HepG2 (cell line): ENCODE data around the gene CDKL5. TPM values are rescaled to one million over a fixed set of nuclear protein-coding genes. Genes with fewer than 3 reads are reported as not detected.

ENCODE experiments used
- ATAC-seq: fragments of 200-7000 bp; cut with Tn5 transposase; 3 replicates; pipeline ENCODE4 v1.9.1; 2020; ENCODE audit warnings: mild to moderate bottlenecking, moderate library complexity
- BruUV-seq: library from RNA; stranded (reverse); fragments of 400-500 nt; replicated peaks from 2 replicates; lab custom pipeline; 2021; lab: Mats Ljungman, UMichigan
- CTCF ChIA-PET: fragments of 300-600 bp; formaldehyde crosslinking; extraction: SDS; loops from one replicate; lab custom pipeline; 2021; ENCODE audit warnings: low total read pairs, inconsistent platforms, low intra/inter-chr PET ratio; lab: Yijun Ruan, JAX
- POLR2A ChIA-PET: fragments of 350-600 bp; sonication (Branson Sonifier 250); formaldehyde crosslinking; loops from one replicate; lab custom pipeline; 2020; ENCODE audit warnings: antibody characterized with exemption, inconsistent platforms; lab: Yijun Ruan, JAX
- DNase-seq: peaks from one replicate; pipeline ENCODE4 v3.0.0-alpha.2; 2015; ENCODE audit warnings: low spot score
- FAIRE-seq: peaks from 3 replicates; lab custom pipeline; 2011; peaks lifted over from hg19 to GRCh38; lab: Jason Lieb, UNC
- H2AFZ ChIP-seq: one replicate; pipeline ENCODE4 v1.6.1; 2011; ENCODE audit warnings: low read length, inconsistent platforms
- H3K27ac ChIP-seq: fragments of 300-600 bp; 3 replicates; pipeline ENCODE4 v1.8.0; 2011; ENCODE audit warnings: mixed run types, mild to moderate bottlenecking, mixed read lengths, low read length, inconsistent platforms; ENCODE audit not compliant: insufficient read depth; ENCODE audit errors: extremely low read length
- H3K27me3 ChIP-seq, 2 experiments: fragments of 200-600 bp in 1 of 2; 2 replicates in 1 of 2; 3 replicates in 1 of 2; pipeline versions ENCODE4 v1.6.0 to v1.8.0; 2011; ENCODE audit warnings: low read length in 2 of 2, mild to moderate bottlenecking in 2 of 2, moderate library complexity in 2 of 2, inconsistent platforms in 1 of 2; ENCODE audit not compliant: insufficient read depth in 2 of 2, control insufficient read depth in 1 of 2
- H3K36me3 ChIP-seq, 2 experiments: fragments of 200-600 bp in 1 of 2; replicated peaks in 1 of 2; 2 replicates in 1 of 2; 3 replicates in 1 of 2; pipeline versions ENCODE4 v1.5.1 to v1.8.0; 2011; ENCODE audit warnings: low read length in 2 of 2, inconsistent platforms in 1 of 2; ENCODE audit not compliant: insufficient read depth in 2 of 2, control insufficient read depth in 1 of 2
- H3K4me1 ChIP-seq: 2 replicates; pipeline ENCODE4 v1.5.1; 2012; ENCODE audit warnings: low read length, inconsistent platforms; ENCODE audit not compliant: insufficient read depth
- H3K4me2 ChIP-seq: 2 replicates; pipeline ENCODE4 v1.6.0; 2011; ENCODE audit warnings: low read depth, low read length, inconsistent platforms
- H3K4me3 ChIP-seq, 3 experiments: fragments of 200-600 bp in 1 of 3; sonication (generic), shearing (Covaris generic) in 1 of 3; replicated peaks in 1 of 3; 2 replicates each; pipeline ENCODE4 v1.5.1; 2011 to 2016; ENCODE audit warnings: low read length in 3 of 3, inconsistent platforms in 2 of 3, low read depth in 2 of 3, mild to moderate bottlenecking in 2 of 3, control low read depth in 1 of 3, mixed read lengths in 1 of 3; ENCODE audit not compliant: insufficient read depth in 1 of 3
- H3K79me2 ChIP-seq: one replicate; pipeline ENCODE4 v1.6.1; 2011; ENCODE audit warnings: low read length, inconsistent platforms; ENCODE audit not compliant: insufficient read depth
- H3K9ac ChIP-seq: 2 replicates; pipeline ENCODE4 v1.6.0; 2011; ENCODE audit warnings: mild to moderate bottlenecking, low read depth, low read length, inconsistent platforms; ENCODE audit not compliant: insufficient read depth
- H3K9me3 ChIP-seq: 2 replicates; pipeline ENCODE4 v1.5.1; 2012; ENCODE audit warnings: mild to moderate bottlenecking, low read length
- H4K20me1 ChIP-seq: 2 replicates; pipeline ENCODE4 v1.6.0; 2011; ENCODE audit warnings: inconsistent platforms, mild to moderate bottlenecking, low read length, moderate library complexity; ENCODE audit not compliant: insufficient read depth
- PAWR ChIP-seq: sonication (generic); formaldehyde crosslinking; IDR thresholded peaks from 2 replicates; pipeline ENCODE4 v1.4.0; 2020; ENCODE audit warnings: missing genetic modification reagents, mild to moderate bottlenecking, borderline replicate concordance
- SATB2 ChIP-seq: sonication (generic); formaldehyde crosslinking; IDR thresholded peaks from 2 replicates; pipeline ENCODE4 v1.5.0; 2020; ENCODE audit warnings: missing genetic modification reagents
- ZSCAN21 ChIP-seq: sonication (generic); formaldehyde crosslinking; IDR thresholded peaks from 2 replicates; pipeline ENCODE4 v1.8.0; 2022; ENCODE audit warnings: mild to moderate bottlenecking, missing genetic modification reagents, moderate library complexity, borderline replicate concordance
- WGBS: methylation state at CpG from one replicate; pipeline ENCODE4 v1.1.6; 2017; ENCODE audit warnings: low lambda C conversion rate; 5-methylcytosine and 5-hydroxymethylcytosine counted together
- in situ Hi-C: cut with HindIII; loops from 2 replicates; pipeline ENCODE4 v1.10.0; 2017; ENCODE audit warnings: low pct_unique_long_range_greater_than_20kb; ENCODE audit not compliant: extremely low pct_ligation_motif_present
- intact Hi-C: fragments of 100-400 bp; cut with micrococcal nuclease; formaldehyde crosslinking; loops from one replicate; pipeline ENCODE4 v1.10.0; 2022; ENCODE audit not compliant: unreplicated experiment
- polyA plus RNA-seq, 8 experiments: library from polyadenylated mRNA; depleted of rRNA in 3 of 8; stranded (reverse) in 7 of 8; unstranded in 1 of 8; fragments of >200 nt; fragmentation: Illumina TruSeq in 4 of 8; extraction: Trizol in 4 of 8; gene quantifications; 2 replicates each; pipeline versions ENCODE4 v1.2.1 to v1.2.3, GENCODE V29; 2011 to 2016; ENCODE audit warnings: low read depth in 4 of 8, missing spikeins in 1 of 8, mixed read lengths in 1 of 8; ENCODE audit not compliant: insufficient read depth in 1 of 8
- total RNA-seq, 5 experiments: library from RNA; depleted of rRNA; stranded (reverse); fragments of >200 nt; fragmentation: Illumina TruSeq; extraction: Trizol; gene quantifications; 2 replicates each; pipeline ENCODE4 v1.2.3, GENCODE V29; 2016; ENCODE audit warnings: low read depth in 1 of 5
- TF ChIP-seq, protein P1 (sequence below): sonication (generic); formaldehyde crosslinking; conservative IDR thresholded peaks from 2 replicates; pipeline ENCODE4 v1.4.0; 2020; ENCODE audit warnings: missing genetic modification reagents
- TF ChIP-seq, protein P2 (sequence below): sonication (generic); formaldehyde crosslinking; IDR thresholded peaks from 2 replicates; pipeline ENCODE4 v1.5.0; 2020; ENCODE audit warnings: mild to moderate bottlenecking, missing genetic modification reagents

CDKL5 gene
- total and polyA plus RNA-seq, 2 of the 13 experiments (the other 11 are each of a cell fraction or from before 2014, with no cell fraction given), result 2.8 to 7.0 TPM

DNA sequence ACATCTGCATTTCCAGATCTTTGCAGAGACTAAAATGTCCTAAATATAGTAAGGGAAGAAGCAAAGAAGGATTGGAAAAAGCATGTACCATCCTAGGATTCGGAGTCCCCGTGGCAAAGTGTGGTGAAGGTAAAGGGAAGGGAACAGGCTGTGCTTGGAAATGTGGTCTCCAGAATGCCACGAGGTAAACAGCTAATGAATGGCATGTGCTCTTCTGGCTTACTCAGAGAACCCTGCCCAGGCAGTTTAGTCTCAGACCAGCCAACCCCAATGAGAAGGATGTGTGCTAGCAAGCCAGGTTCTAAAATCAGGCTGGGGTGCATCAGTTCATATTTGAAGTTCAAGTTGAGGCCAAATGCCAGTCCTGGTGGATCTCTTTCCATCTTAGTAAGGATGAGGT is 133.4 kb downstream of the CDKL5 start:
- TF ChIP-seq, protein P1, sequence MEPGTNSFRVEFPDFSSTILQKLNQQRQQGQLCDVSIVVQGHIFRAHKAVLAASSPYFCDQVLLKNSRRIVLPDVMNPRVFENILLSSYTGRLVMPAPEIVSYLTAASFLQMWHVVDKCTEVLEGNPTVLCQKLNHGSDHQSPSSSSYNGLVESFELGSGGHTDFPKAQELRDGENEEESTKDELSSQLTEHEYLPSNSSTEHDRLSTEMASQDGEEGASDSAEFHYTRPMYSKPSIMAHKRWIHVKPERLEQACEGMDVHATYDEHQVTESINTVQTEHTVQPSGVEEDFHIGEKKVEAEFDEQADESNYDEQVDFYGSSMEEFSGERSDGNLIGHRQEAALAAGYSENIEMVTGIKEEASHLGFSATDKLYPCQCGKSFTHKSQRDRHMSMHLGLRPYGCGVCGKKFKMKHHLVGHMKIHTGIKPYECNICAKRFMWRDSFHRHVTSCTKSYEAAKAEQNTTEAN (CRISPR knock-in tag), result no peak
- TF ChIP-seq SATB2 (CRISPR knock-in tag) (no peak), PAWR (CRISPR knock-in tag) (no peak), ZSCAN21 (no peak)
- TF ChIP-seq, protein P2, sequence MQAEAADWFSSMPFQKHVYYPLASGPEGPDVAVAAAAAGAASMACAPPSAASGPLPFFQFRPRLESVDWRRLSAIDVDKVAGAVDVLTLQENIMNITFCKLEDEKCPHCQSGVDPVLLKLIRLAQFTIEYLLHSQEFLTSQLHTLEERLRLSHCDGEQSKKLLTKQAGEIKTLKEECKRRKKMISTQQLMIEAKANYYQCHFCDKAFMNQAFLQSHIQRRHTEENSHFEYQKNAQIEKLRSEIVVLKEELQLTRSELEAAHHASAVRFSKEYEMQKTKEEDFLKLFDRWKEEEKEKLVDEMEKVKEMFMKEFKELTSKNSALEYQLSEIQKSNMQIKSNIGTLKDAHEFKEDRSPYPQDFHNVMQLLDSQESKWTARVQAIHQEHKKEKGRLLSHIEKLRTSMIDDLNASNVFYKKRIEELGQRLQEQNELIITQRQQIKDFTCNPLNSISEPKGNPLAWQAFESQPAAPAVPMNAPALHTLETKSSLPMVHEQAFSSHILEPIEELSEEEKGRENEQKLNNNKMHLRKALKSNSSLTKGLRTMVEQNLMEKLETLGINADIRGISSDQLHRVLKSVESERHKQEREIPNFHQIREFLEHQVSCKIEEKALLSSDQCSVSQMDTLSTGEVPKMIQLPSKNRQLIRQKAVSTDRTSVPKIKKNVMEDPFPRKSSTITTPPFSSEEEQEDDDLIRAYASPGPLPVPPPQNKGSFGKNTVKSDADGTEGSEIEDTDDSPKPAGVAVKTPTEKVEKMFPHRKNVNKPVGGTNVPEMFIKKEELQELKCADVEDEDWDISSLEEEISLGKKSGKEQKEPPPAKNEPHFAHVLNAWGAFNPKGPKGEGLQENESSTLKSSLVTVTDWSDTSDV (CRISPR knock-in tag), result no peak
- Histone ChIP-seq H3K27me3 (no peaks in the 10 kb centered on the region), H3K27ac (no peak overlapping the region), H2AFZ (no peak overlapping the region), H3K4me3 (no peak overlapping the region), H4K20me1 (no peaks in the 10 kb centered on the region), H3K9ac (no peak overlapping the region), H3K4me1 (peaks cover 16% of the 10 kb centered on the region), H3K79me2 (no peaks in the 10 kb centered on the region), H3K4me2 (no peak overlapping the region), H3K36me3 (no peaks in the 10 kb centered on the region), H3K9me3 (no peaks in the 10 kb centered on the region)
- BruUV-seq, result no TSS peak
- no peak for FAIRE-seq
- no peak for DNase-seq
- intact Hi-C loops (no loop called here), in situ Hi-C loops (no loop called here)
- 88% methylated on average over 3 of the region's 3 CpGs for WGBS
- no peak for ATAC-seq
- ChIA-PET CTCF (no interaction called here), POLR2A (no interaction called here)
